DMS114 treated with DMSO at 0.1 percent for 48 hours (cell line): ENCODE results near the gene RHOBTB3.
"Not testable (repeated sequence)": the region's sequence is repeated elsewhere in the genome, so short reads cannot be mapped to it uniquely, and the experiment has no call there.

Experiments used
- DNase-seq: peaks from one replicate; lab custom pipeline; 2025; ENCODE audit not compliant: unreplicated experiment; lab: John Stamatoyannopoulos, UW

Gene RHOBTB3

DNA sequence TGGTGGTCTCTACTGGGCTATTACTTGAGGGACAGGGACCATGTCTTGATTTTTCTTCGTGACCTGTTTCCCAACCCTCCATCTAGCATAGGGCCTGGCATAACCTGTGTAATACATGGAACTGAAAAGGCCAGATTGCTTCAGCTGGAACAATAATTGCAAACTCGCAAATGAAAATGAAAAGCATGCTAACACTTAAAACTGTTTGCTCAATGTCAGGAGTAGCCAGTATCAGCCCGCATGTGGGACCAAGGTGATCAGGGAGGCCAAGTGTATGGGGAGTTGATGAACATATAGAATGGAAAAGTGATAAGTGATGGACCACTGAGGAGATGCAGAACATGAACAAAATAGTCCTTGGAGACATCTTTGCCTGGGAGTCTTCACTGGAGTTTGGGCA, 66.2 kb downstream of the RHOBTB3 start:
- DNase-seq = no peak

- no peak for DNase-seq
These were observed 66.9 kb downstream of the RHOBTB3 start for GRCh38 chr5:95798048-95798447.

- no peak for DNase-seq
These were observed 67.4 kb downstream of the RHOBTB3 start for GRCh38 chr5:95798545-95798944.

DNA sequence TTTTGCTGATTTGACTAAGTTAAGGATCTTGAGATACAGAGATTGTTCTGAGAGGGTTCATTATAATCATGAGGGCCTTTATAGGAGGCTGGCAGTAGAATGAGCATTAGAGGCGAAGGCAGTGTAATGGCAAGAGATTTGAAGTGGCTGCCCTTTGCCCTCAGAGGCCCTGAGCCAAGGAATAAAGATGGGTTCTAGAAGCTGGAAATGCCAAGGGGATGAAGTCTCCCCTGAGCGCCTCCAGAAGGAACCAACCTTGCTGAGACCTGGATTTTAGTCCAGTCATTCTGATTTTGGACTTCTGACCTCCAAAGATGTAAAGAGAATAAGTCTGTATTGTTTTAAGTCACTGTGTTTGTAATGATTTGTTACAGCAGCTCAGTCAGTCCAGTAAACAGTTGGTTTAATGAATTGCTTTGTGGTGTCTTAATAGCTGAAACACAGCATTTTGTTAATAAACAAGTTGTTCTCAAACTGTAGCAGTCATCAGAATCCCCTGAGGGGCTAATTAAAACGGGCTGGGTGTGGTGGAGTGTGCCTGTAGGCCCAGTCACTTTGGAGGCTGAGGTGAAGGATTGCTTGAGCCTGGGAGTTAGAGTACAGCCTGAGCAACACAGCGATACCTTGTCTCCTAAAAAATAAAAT, 68.2 kb downstream of the RHOBTB3 start:
- DNase-seq = no peak

GRCh38 chr5:95800553-95800952, 69.4 kb downstream of the RHOBTB3 start:
- no peak for DNase-seq

- DNase-seq = no peak
These were observed 70.4 kb downstream of the RHOBTB3 start for GRCh38 chr5:95801532-95801931.

DNA sequence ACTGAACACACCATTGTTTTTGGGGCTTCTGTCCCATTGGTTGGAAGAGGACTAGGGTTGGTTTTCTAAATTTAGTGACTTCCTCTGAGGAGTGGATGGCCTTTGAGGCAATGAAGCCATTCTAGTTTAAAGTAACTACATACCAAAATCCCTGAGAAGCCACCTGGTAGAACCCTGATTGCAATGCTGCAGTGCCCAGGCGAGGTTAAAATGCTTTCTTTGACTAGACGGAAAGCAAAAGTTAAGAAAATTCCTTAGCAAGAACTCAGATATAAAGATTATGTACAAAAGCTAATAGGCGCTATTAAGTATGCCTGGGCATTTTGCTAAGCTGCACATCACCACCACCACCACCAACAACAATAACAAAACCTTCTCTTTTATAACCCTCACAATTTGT, 70.8 kb downstream of the RHOBTB3 start:
- no peak for DNase-seq

DNA sequence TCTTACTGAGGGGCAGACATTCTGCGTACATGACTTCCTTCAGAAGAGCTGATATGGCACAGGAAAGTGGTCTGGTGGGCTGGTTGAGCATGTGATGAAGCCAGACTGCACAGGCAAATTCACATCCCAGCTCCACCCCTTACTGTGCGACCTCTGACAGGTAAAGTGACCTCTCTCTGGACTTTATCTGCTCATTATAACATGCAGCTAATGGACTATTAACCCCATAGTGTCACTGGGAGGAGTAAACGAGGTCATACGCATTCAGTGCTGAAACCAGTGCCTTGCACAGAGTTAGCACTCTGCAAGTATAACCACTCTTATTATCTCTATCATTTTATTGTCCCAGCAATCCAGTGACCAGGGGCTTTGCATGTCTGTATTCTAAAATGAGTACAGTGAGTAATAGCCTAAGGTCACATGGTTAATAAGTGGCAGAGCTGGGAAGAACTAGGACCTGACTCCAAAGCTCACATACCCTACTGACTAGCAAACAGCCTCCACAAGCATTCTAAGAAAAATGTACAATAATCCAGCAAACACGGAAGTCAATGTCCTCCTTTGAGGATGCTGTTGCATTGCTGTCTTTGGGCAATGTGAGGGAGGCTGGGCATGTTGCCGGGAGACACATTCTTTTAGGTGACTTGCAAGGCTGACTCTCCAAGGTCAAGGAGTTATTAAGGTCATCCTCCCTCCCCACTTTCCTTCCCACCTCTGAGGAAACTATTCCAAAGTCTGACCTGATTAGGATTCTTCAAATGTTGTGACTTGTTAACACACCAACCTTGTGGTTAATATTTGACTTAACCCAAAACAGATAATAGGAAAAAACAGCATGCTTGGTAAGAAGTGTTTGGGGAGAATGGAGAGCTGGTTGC, 72.4 kb downstream of the RHOBTB3 start:
- DNase-seq = no peak

- DNase-seq = no peak
These were observed 73.8 kb downstream of the RHOBTB3 start for GRCh38 chr5:95804736-95805539.

DNA sequence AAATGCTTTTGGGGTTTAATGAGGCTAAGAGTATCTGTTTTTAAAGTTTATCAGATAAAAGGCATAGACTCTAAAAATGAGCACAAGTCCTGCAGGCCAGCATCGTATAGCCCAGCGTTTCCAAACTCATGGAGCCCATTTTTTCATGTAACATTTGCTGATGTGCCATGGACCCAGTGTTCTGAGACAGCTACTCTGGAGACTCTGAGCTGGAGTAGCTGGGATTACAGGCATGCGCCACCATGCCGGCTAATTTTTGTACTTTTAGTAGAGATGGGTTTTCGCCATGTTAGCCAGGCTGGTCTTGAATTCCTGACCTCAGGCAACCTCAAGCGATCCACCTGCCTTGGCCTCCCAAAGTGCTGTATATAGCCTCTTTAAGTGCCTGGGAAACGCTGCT, 75.6 kb downstream of the RHOBTB3 start:
- no peak for DNase-seq

- DNase-seq = no peak
These were observed 77.0 kb downstream of the RHOBTB3 start for GRCh38 chr5:95808013-95808685.

DNA sequence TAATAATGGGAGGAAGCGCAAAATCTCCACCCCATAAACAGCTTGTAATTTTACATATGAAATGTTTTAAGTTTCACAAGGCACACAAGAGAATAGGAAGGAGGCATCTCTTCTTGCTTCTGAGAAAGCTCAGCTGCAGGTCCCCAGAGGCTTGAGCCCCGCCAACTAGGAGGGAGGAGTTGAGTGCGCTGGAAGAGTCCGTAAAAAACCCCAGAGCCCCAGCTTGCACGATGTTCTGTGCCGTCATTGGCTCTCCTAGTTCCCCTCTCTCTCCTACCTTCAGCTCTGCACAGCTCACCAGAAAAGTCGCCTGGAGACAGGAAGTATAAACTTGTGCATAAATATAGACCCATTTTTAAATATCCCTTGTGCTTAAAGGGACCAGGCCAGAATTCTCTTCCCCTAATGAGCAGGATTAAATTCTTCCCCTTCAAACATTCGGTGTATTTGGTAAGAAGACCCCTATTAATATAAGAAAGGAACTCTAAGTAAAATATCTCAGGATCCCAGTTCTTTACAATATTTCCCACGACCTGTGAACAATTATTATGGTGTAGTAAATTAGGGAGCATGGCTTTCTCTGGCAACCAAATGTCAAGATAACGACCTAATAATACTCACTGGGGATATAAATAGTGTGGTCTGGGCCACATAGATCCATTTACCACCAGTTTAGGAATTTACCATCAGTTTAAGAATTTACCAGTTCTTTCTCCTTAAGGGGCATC, 77.7 kb downstream of the RHOBTB3 start:
- DNase-seq = no peak

GRCh38 chr5:95809414-95809960, 78.4 kb downstream of the RHOBTB3 start:
- DNase-seq = no peak

- no peak for DNase-seq
These were observed 79.4 kb downstream of the RHOBTB3 start for GRCh38 chr5:95810305-95811125.

GRCh38 chr5:95811126-95811423, 79.9 kb downstream of the RHOBTB3 start:
- DNase-seq = not testable (repeated sequence)

- not testable (repeated sequence) for DNase-seq
These were observed 80.4 kb downstream of the RHOBTB3 start for GRCh38 chr5:95811461-95812073.

GRCh38 chr5:95812074-95812471, 80.9 kb downstream of the RHOBTB3 start:
- no peak for DNase-seq

DNA sequence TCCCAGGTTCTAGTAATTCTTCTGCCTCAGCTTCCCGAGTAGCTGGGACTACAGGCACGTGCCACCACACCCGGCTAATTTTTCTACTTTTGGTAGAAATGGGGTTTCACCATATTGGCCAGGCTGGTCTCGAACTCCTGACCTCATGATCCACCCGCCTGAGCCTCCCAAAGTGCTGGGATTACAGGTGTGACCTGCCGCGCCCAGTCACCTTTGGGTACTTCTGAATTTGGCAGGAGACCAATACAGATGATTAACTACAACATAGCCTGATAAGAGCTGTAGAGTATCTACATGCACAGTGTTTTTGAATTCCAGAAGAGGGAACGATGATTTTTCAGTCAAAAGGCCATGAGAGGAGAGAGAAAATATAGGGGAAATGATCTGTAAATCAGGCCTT, 81.9 kb downstream of the RHOBTB3 start:
- not testable (repeated sequence) for DNase-seq

- no peak for DNase-seq
These were observed 84.1 kb downstream of the RHOBTB3 start for GRCh38 chr5:95815155-95815729.
